SU-DHL-6 (cell line): Measurements from ENCODE around the gene INPP4A.

Experiments used
- H2AFZ ChIP-seq: fragments of 200-600 bp; sonication (generic); 2 replicates; pipeline ENCODE4 v1.6.1; 2014; ENCODE audit warnings: low read depth, mild to moderate bottlenecking, moderate library complexity, mixed read lengths, antibody characterized with exemption, low read length; ENCODE audit not compliant: severe bottlenecking
- H3F3A ChIP-seq: fragments of 200-600 bp; shearing (Covaris generic); 2 replicates; pipeline ENCODE4 v1.6.0; 2016; ENCODE audit warnings: antibody characterized with exemption, mild to moderate bottlenecking; ENCODE audit not compliant: insufficient read depth
- H3K27ac ChIP-seq: fragments of 200-600 bp; sonication (generic); 2 replicates; pipeline ENCODE4 v1.5.1; 2016; ENCODE audit warnings: low read depth, mild to moderate bottlenecking, low read length, moderate library complexity, mixed read lengths
- H3K27me3 ChIP-seq: fragments of 200-600 bp; sonication (generic), shearing (Covaris generic); 2 replicates; pipeline ENCODE4 v1.6.0; 2014; ENCODE audit warnings: mild to moderate bottlenecking, low read length
- H3K36me3 ChIP-seq: fragments of 200-600 bp; sonication (generic); 2 replicates; pipeline ENCODE4 v1.6.1; 2014; ENCODE audit warnings: mild to moderate bottlenecking, low read length, mixed read lengths
- H3K4me2 ChIP-seq: fragments of 300-600, 200-600 bp; shearing (Covaris generic), sonication (generic); 2 replicates; pipeline ENCODE4 v1.6.0; 2014; ENCODE audit warnings: low read length, low read depth, mild to moderate bottlenecking; ENCODE audit not compliant: poor library complexity, severe bottlenecking
- H3K4me3 ChIP-seq: fragments of 200-600 bp; sonication (generic); 2 replicates; pipeline ENCODE4 v1.5.1; 2014; ENCODE audit warnings: antibody characterized with exemption, low read length, mild to moderate bottlenecking, mixed read lengths; ENCODE audit not compliant: insufficient read depth, poor library complexity, severe bottlenecking
- H3K79me2 ChIP-seq: fragments of 200-600 bp; sonication (generic); 2 replicates; pipeline ENCODE4 v1.6.1; 2014; ENCODE audit warnings: mild to moderate bottlenecking, low read length, moderate library complexity; ENCODE audit not compliant: insufficient read depth
- H3K9ac ChIP-seq: fragments of 200-600 bp; sonication (generic); 2 replicates; pipeline ENCODE4 v1.7.0; 2014; ENCODE audit warnings: mild to moderate bottlenecking, low read length
- H3K9me2 ChIP-seq: fragments of 200-600 bp; sonication (generic); replicated peaks from 2 replicates; pipeline ENCODE4 v1.6.1; 2014; ENCODE audit warnings: low read length; ENCODE audit not compliant: insufficient read depth
- H3K9me3 ChIP-seq: fragments of 200-600 bp; sonication (generic); 2 replicates; pipeline ENCODE4 v1.6.1; 2014; ENCODE audit warnings: low read length, mixed read lengths; ENCODE audit not compliant: insufficient read depth
- H4K20me1 ChIP-seq: fragments of 200-600 bp; sonication (generic); 2 replicates; pipeline ENCODE4 v1.6.1; 2014; ENCODE audit warnings: low read depth, mild to moderate bottlenecking, antibody characterized with exemption, low read length, moderate library complexity, mixed read lengths
- EZH2phosphoT487 ChIP-seq: fragments of 200-600 bp; sonication (generic), shearing (Covaris generic); conservative IDR thresholded peaks from 2 replicates; pipeline ENCODE4 v1.6.1; 2018; ENCODE audit warnings: mild to moderate bottlenecking, antibody characterized with exemption, low read length, moderate library complexity, mixed read lengths
- TF ChIP-seq, protein P1 (sequence below): fragments of 200-600 bp; sonication (generic); IDR thresholded peaks from one replicate; pipeline ENCODE4 v1.5.1; 2017; ENCODE audit warnings: antibody characterized with exemption, mild to moderate bottlenecking, low read length, moderate library complexity; ENCODE audit not compliant: insufficient read depth, poor library complexity, severe bottlenecking

The INPP4A gene

DNA sequence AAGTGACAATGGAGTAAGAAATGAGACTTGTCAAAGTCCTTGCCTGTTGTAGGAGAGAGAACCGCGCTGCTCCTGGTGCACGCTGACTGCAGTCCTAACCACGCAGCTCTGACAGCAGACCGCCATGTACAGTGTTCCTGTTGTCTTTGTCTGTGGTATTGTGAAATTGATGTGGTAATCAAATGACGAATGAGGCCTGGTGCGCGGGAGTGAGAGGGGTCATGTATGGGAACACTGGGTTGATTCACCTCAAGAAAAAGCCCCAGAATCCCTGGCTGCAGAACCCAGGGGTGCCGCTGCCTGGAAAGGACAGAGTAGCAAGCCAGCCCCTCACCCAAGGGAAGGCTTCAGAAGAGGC is 64.0 kb downstream of the INPP4A start:
- no peak overlapping the region for H3K27ac ChIP-seq
- no peak overlapping the region for H3K4me3 ChIP-seq
- H4K20me1 ChIP-seq, result no peaks in the 10 kb centered on the region
- H3K9me3 ChIP-seq, result no peaks in the 10 kb centered on the region
- no peak overlapping the region for H2AFZ ChIP-seq
- H3K79me2 ChIP-seq, result no peaks in the 10 kb centered on the region
- no peak overlapping the region for H3K9ac ChIP-seq
- no peaks in the 10 kb centered on the region for H3K36me3 ChIP-seq
- H3F3A ChIP-seq, result no peaks in the 10 kb centered on the region
- H3K4me2 ChIP-seq, result no peak overlapping the region
- no peaks in the 10 kb centered on the region for H3K27me3 ChIP-seq
- no peaks in the 10 kb centered on the region for H3K9me2 ChIP-seq
- no peak for TF ChIP-seq EZH2phosphoT487
- TF ChIP-seq, protein P1, sequence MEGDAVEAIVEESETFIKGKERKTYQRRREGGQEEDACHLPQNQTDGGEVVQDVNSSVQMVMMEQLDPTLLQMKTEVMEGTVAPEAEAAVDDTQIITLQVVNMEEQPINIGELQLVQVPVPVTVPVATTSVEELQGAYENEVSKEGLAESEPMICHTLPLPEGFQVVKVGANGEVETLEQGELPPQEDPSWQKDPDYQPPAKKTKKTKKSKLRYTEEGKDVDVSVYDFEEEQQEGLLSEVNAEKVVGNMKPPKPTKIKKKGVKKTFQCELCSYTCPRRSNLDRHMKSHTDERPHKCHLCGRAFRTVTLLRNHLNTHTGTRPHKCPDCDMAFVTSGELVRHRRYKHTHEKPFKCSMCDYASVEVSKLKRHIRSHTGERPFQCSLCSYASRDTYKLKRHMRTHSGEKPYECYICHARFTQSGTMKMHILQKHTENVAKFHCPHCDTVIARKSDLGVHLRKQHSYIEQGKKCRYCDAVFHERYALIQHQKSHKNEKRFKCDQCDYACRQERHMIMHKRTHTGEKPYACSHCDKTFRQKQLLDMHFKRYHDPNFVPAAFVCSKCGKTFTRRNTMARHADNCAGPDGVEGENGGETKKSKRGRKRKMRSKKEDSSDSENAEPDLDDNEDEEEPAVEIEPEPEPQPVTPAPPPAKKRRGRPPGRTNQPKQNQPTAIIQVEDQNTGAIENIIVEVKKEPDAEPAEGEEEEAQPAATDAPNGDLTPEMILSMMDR, result no peak

DNA sequence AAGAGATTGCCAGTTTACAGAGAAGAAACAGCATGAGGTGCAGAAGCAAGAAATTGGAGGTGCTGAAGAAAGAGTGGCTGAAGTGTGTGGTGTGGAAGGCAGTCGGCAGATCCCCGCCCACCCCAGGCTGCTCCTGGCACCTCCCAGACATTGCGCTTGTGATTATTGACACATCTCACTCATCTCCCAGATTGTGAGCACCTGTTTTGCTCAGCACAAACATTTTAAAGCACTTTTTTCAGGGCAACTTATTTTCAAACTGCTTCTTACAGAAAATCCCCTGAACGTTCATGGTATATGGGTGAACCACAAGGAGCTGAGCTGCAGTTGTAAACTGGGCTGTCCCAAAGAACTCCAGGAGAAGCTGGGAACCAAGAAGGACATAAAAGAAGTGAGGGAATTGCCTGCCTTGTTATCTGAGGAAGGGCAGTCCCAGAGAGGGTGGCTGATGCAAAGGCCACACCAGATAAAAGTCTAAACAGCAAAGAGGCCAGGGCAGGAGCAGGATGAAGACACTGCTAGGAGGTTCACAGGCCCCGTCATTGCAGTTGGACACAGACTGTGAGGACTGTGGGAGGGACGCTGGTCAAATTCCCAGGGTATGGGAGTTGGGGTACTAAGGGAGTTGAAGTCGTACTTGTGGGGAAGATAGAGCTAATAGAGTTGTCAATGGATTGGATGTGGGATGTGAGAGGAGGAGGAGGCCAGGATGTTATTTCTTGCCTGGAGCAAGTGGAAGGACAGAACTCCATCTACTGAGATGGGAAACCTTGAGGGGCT is 65.1 kb downstream of the INPP4A start:
- Histone ChIP-seq H4K20me1 (no peaks in the 10 kb centered on the region), H3K27ac (no peak overlapping the region), H3F3A (no peaks in the 10 kb centered on the region), H3K4me2 (no peak overlapping the region), H3K9me2 (no peaks in the 10 kb centered on the region), H2AFZ (no peak overlapping the region), H3K79me2 (no peaks in the 10 kb centered on the region), H3K9ac (no peak overlapping the region), H3K4me3 (no peak overlapping the region), H3K27me3 (no peaks in the 10 kb centered on the region), H3K36me3 (no peaks in the 10 kb centered on the region), H3K9me3 (no peaks in the 10 kb centered on the region)
- TF ChIP-seq, protein P1, result no peak
- no peak for TF ChIP-seq EZH2phosphoT487

DNA sequence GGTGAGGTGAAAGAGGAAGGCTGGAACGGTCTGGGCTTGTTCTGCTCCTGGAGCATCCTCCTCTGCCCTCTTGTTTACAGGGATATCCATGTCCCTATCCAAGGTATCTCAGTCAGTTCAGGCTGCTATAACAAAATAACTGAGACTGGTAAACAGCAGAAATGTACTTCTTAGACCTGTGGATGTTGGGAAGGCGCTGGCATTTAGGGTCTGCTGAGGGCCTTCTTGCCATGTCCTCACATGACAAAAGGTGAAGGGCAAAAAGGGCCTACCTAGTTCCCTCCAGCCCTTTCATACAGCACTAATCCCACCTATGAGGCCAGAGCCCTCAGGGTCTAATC is 65.6 kb downstream of the INPP4A start:
- no peaks in the 10 kb centered on the region for H3K9me3 ChIP-seq
- H3K9me2 ChIP-seq, result no peaks in the 10 kb centered on the region
- no peaks in the 10 kb centered on the region for H4K20me1 ChIP-seq
- H3K9ac ChIP-seq, result no peak overlapping the region
- no peaks in the 10 kb centered on the region for H3K36me3 ChIP-seq
- H3F3A ChIP-seq, result no peaks in the 10 kb centered on the region
- H3K27ac ChIP-seq, result no peak overlapping the region
- no peak overlapping the region for H3K4me3 ChIP-seq
- TF ChIP-seq, protein P1, result no peak
- TF ChIP-seq EZH2phosphoT487, result no peak
- no peaks in the 10 kb centered on the region for H3K79me2 ChIP-seq
- H3K27me3 ChIP-seq, result no peaks in the 10 kb centered on the region
- H3K4me2 ChIP-seq, result no peak overlapping the region
- no peak overlapping the region for H2AFZ ChIP-seq
